Tibial artery (tissue), 4 donors: ENCODE results near the gene PABPN1L.

Source experiments
- DNase-seq, 2 donors: peaks; one replicate each; pipeline ENCODE4 v3.0.0-alpha.2; 2019
- H3K27ac ChIP-seq, 2 donors: fragments of 200-600 bp; sonication (generic) in 1 of 2; 1 replicate in 1 of 2; 2 replicates in 1 of 2; pipeline ENCODE4 v1.5.1; 2018 to 2019; ENCODE audit warnings: mild to moderate bottlenecking in 1 of 2
- H3K27me3 ChIP-seq, 2 donors: fragments of 200-600 bp; sonication (generic) in 1 of 2; one replicate each; pipeline versions ENCODE4 v1.5.1 to v1.6.0; 2016 to 2019
- H3K36me3 ChIP-seq, 3 donors: fragments of 200-600 bp; sonication (generic) in 2 of 3; one replicate each; pipeline ENCODE4 v1.5.1; 2016 to 2019; ENCODE audit warnings: mild to moderate bottlenecking in 2 of 3
- H3K4me1 ChIP-seq, 4 donors: fragments of 200-600 bp; sonication (generic) in 2 of 4; 1 replicate in 3 of 4; 2 replicates in 1 of 4; pipeline ENCODE4 v1.5.1; 2016 to 2019
- H3K4me3 ChIP-seq, 2 donors: fragments of 200-600 bp; sonication (generic) in 1 of 2; 1 replicate in 1 of 2; 2 replicates in 1 of 2; pipeline ENCODE4 v1.5.1; 2018 to 2019; ENCODE audit warnings: mild to moderate bottlenecking in 2 of 2
- H3K9me3 ChIP-seq, 3 donors: fragments of 200-600 bp; sonication (generic) in 1 of 3; one replicate each; pipeline ENCODE4 v1.5.1; 2016 to 2019
- intact Hi-C: fragments of 100-400 bp; cut with DNase I; formaldehyde crosslinking; loops from one replicate; pipeline ENCODE4 v1.15.0; 2023; ENCODE audit warnings: low total_unique reads
- TF ChIP-seq, protein P1 (sequence below), 2 experiments: fragments of 200-600 bp in 1 of 2; fragments of 450-650 bp in 1 of 2; IDR thresholded peaks; one replicate each; pipeline ENCODE4 v1.5.1; 2017 to 2019; ENCODE audit warnings: antibody characterized with exemption in 2 of 2, mild to moderate bottlenecking in 1 of 2, moderate library complexity in 1 of 2

PABPN1L gene

DNA sequence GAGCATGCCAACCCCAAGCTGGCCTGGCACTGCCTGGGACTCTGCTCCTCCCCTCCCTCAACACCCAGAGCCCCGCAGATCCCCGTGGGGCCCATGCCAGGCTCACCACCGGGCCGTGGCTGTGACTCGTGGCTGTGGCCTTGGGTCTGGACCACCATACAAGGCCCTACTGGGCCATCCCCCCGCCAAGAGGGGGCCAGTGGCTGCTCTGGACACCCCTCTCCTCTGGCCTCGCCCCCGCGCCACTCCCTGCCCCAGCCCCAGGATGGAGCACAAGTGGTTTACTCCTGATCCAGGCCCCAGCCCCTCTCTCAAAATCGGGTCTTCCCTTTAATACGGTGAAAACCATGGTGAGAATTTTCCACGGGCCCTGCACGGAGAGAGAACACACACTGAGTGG, 3.0 kb downstream of the PABPN1L start:
- DNase-seq = no peak
- intact Hi-C loops = loop anchor here (10.0 kb wide), 2 partner anchors 129 to 361 kb away; no protein-coding TSS in a partner anchor
- peaks cover 29 to 52% (median 41%) of the 10 kb centered on the region in 3 donors for H3K36me3 ChIP-seq

DNA sequence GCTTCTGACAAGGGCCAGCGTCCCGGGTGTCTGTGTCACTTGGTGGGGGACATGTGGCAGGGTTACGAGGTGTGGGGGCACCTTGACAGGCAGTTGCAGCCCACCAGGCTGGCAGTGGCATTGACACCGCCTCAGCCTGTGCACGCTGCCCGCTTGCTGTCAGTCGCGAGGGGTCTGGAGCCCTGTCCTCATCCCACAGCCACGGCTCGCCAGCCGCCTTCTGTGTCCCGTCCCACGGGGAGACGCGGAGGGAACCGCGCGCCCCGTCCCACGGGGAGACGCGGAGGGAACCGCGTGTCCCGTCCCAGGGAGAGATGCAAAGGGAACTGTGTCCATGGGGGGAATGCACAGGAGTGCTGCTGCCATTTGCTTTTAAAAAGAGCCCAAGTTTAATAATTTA, 3.5 kb downstream of the PABPN1L start:
- TF ChIP-seq, protein P1, sequence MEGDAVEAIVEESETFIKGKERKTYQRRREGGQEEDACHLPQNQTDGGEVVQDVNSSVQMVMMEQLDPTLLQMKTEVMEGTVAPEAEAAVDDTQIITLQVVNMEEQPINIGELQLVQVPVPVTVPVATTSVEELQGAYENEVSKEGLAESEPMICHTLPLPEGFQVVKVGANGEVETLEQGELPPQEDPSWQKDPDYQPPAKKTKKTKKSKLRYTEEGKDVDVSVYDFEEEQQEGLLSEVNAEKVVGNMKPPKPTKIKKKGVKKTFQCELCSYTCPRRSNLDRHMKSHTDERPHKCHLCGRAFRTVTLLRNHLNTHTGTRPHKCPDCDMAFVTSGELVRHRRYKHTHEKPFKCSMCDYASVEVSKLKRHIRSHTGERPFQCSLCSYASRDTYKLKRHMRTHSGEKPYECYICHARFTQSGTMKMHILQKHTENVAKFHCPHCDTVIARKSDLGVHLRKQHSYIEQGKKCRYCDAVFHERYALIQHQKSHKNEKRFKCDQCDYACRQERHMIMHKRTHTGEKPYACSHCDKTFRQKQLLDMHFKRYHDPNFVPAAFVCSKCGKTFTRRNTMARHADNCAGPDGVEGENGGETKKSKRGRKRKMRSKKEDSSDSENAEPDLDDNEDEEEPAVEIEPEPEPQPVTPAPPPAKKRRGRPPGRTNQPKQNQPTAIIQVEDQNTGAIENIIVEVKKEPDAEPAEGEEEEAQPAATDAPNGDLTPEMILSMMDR (IDR thresholded peaks at IDR 0.05) = no peak

More for the DNA sequence above, 3.0 kb downstream of the PABPN1L start:
- H3K27ac ChIP-seq = no peak overlapping the region
- H3K27me3 ChIP-seq = peaks cover 0 to 30% of the 10 kb centered on the region in 2 donors
- H3K4me3 ChIP-seq = no peak overlapping the region
- no peaks in the 10 kb centered on the region for H3K9me3 ChIP-seq
- peaks cover 0 to 4% (median under 1%) of the 10 kb centered on the region in 4 donors for H3K4me1 ChIP-seq
- TF ChIP-seq, protein P1 (IDR thresholded peaks at IDR 0.05) = no peak

DNA sequence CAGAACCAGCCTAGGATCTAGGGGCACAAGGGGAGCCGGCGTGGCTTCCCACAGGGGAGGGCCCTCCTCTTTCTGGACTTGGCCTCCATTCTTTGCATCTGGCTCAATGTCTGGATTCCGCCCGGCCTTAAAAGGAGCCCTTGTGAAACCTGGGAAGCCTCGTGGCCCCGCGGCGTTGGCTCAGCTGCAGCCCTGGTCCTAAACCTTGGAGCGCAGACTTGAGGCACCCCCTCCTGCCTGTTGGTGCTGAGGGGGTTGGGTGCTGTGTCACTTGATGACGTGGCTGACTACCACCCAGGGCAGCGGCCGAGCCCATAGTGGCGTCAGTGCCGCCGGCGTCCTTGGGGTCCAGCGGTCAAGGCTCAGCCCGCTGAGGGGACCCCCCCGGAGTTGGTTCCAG, 5.1 kb downstream of the PABPN1L start:
- Histone ChIP-seq H3K4me3 (no peak overlapping the region), H3K27ac (no peak overlapping the region), H3K9me3 (no peaks in the 10 kb centered on the region), H3K27me3 (peaks cover 0 to 19% of the 10 kb centered on the region in 2 donors), H3K36me3 (peaks cover 29 to 52% (median 41%) of the 10 kb centered on the region in 3 donors), H3K4me1 (peaks cover 0 to 14% (median 9%) of the 10 kb centered on the region in 4 donors)
- intact Hi-C loops = loop anchor here (10.0 kb wide), 2 partner anchors 127 to 363 kb away; no protein-coding TSS in a partner anchor
- no peak for DNase-seq
- TF ChIP-seq, protein P1 (IDR thresholded peaks at IDR 0.05) = no peak

More for the DNA sequence above, 3.5 kb downstream of the PABPN1L start:
- Histone ChIP-seq H3K9me3 (no peaks in the 10 kb centered on the region), H3K4me3 (no peak overlapping the region), H3K36me3 (peaks cover 29 to 52% (median 41%) of the 10 kb centered on the region in 3 donors), H3K4me1 (peaks cover 0 to 8% (median 4%) of the 10 kb centered on the region in 4 donors), H3K27ac (no peak overlapping the region), H3K27me3 (peaks cover 0 to 29% of the 10 kb centered on the region in 2 donors)
- no peak for DNase-seq
- intact Hi-C loops = loop anchor here (10.0 kb wide), 2 partner anchors 128 to 362 kb away; no protein-coding TSS in a partner anchor

DNA sequence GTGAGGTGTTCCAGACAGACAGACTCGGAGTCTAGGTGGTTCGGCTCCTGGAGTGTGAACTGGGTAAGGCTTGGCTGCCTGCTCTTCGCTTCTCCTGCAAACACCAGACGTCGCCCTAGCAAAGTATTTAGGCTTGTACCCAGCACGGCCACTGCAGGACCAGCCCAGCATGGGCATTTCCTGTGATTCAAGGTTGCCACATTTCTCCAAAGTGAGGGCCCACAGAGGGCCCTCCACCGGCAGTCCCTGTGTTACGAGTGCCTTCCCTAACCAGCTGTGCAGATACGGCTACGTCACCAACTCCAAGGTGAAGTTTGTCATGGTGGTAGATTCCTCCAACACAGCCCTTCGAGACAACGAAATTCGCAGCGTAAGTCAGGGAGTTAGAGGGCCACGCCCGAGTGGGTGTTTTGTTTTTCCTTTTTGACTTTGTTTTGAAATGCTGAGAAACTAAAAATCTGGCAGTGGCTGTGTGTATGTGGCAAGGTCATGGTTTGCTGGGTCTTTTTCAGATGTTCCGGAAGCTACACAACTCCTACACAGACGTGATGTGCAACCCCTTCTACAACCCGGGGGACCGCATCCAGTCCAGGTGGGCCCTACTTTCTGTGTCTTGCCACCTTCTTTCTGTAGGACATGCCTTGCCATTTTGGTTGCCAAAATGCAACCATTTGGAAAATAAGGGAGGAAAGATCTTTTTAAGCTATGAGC, 6.9 kb downstream of the PABPN1L start:
- Histone ChIP-seq H3K27ac (no peak overlapping the region), H3K36me3 (peaks cover 29 to 53% (median 41%) of the 10 kb centered on the region in 3 donors), H3K9me3 (no peaks in the 10 kb centered on the region), H3K4me3 (no peak overlapping the region), H3K4me1 (peaks cover 0 to 30% (median 17%) of the 10 kb centered on the region in 4 donors), H3K27me3 (peaks cover 0 to 4% of the 10 kb centered on the region in 2 donors)
- DNase-seq = no peak
- TF ChIP-seq, protein P1 (IDR thresholded peaks at IDR 0.05) = no peak
- intact Hi-C loops = loop anchor here (10.0 kb wide), 2 partner anchors 125 to 365 kb away; no protein-coding TSS in a partner anchor

DNA sequence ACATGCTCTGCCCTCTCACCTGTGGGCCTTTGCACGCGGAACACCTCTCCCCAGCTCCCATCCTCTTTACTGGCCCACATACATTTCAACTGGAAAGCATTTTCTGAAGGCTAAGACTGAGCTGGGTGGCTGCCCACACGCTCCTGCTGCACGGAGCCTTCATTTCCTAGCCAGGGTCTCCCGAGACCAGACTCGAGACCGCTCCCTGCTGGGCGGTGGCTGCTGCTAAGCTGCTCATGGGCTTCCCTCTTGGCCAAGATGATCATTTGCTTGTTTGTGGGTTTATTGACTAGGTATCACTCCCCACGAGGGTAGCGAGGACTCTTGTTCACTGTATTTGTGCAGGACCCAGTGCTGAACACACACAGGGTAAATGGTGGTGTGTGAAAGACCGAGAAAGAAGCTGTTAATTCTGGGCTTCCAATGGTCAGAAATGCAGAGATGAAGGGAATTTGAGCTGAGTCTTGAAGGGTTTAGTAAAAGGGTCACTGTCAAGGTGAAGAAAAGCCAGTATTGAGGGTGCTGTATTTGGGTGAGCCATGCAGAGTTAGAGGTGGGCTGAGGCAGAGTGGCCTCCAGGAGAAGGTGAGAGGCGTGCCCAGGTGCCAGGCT, 8.6 kb downstream of the PABPN1L start:
- Histone ChIP-seq H3K27me3 (no peaks in the 10 kb centered on the region), H3K4me3 (peak overlapping the region; percentile 84 to 97), H3K9me3 (no peaks in the 10 kb centered on the region), H3K4me1 (peaks cover 0 to 33% (median 17%) of the 10 kb centered on the region in 4 donors), H3K27ac (peak overlapping the region; percentile 80 to 84), H3K36me3 (peaks cover 29 to 46% (median 37%) of the 10 kb centered on the region in 3 donors)
- intact Hi-C loops = no loop called here
- peak; percentile 78 to 81 for DNase-seq
- TF ChIP-seq, protein P1 (IDR thresholded peaks at IDR 0.05) = peak; percentile 45 to 53
